Measurements from ENCODE around the gene CD200R1L.
"Not testable (repeated sequence)": the region's sequence is repeated elsewhere in the genome, so short reads cannot be mapped to it uniquely, and the experiment has no call there.

Gene CD200R1L

GRCh38 chr3:112855883-112856282 is 9.2 kb upstream of the CD200R1L start:
- no peak for ATAC-seq
- no peak for DNase-seq
- Mint-ChIP-seq H3K4me3 (no peak overlapping the region), H3K4me1 (peaks cover 34% of the 10 kb centered on the region), H3K36me3 (ENCODE audit: low read depth) (peaks cover 11% of the 10 kb centered on the region), H3K27ac (no peak overlapping the region), H3K27me3 (no peaks in the 10 kb centered on the region), H3K9me3 (peaks cover 30% of the 10 kb centered on the region)

- H3K27ac Mint-ChIP-seq, H3K27me3 Mint-ChIP-seq, ATAC-seq, H3K4me3 Mint-ChIP-seq, DNase-seq: not testable (repeated sequence)
- peaks cover 14% of the 10 kb centered on the region for H3K36me3 Mint-ChIP-seq (ENCODE audit: low read depth)
- H3K4me1 Mint-ChIP-seq: peaks cover 31% of the 10 kb centered on the region
- H3K9me3 Mint-ChIP-seq: peaks cover 38% of the 10 kb centered on the region
These were observed 8.4 kb upstream of the CD200R1L start for GRCh38 chr3:112855074-112855473.

DNA sequence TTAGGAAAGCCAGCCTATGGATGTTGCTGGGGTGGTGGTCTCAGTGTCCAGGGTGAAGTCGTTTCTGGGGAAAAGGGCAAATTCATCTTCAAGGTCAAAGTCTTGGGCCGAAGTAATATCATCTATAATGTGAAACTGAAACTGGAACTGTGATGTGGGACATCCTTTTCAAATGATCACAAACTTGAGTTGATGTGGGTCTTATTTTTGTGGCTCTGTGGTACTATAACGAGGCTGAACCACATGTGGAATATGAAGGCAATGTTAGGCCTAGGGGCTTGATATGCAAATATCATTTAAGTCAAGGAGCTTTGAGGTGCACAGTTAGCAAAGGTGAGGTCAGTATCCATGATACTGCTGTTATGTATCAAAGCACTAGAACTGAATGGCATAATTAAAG is 1.5 kb upstream of the CD200R1L start:
- H3K27ac Mint-ChIP-seq: peak overlapping the region; percentile 70
- ATAC-seq: peak; percentile 58
- peaks cover 55% of the 10 kb centered on the region for H3K9me3 Mint-ChIP-seq
- no peaks in the 10 kb centered on the region for H3K27me3 Mint-ChIP-seq
- peaks cover 33% of the 10 kb centered on the region for H3K4me1 Mint-ChIP-seq
- DNase-seq: no peak
- peak overlapping the region; percentile 39 for H3K4me3 Mint-ChIP-seq
- peaks cover 14% of the 10 kb centered on the region for H3K36me3 Mint-ChIP-seq (ENCODE audit: low read depth)

DNA sequence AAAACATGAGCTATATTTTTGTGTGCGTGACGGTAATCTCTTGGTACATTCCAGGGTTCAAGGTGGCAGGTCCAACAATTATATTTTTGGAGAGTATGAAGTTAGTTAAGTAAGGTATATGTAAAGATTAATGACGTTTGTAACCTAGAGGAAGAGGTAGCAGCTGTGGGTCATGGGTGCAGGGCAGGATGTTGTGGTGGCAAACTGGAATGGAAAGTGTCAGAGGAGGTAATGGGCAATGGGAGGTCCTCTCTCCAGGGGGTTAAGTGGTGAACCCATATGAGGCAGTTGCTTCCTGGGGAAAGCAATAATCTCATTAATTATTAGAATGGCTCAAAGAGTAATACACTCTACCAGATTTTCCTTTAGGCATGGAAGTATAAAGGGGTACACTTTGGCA is 1.0 kb upstream of the CD200R1L start:
- Mint-ChIP-seq H3K27me3 (no peaks in the 10 kb centered on the region), H3K9me3 (peaks cover 60% of the 10 kb centered on the region), H3K4me3 (peak overlapping the region; percentile 39), H3K36me3 (ENCODE audit: low read depth) (peaks cover 14% of the 10 kb centered on the region), H3K27ac (peak overlapping the region; percentile 70), H3K4me1 (peaks cover 33% of the 10 kb centered on the region)
- DNase-seq: peak; percentile 21
- peak; percentile 84 for ATAC-seq

DNA sequence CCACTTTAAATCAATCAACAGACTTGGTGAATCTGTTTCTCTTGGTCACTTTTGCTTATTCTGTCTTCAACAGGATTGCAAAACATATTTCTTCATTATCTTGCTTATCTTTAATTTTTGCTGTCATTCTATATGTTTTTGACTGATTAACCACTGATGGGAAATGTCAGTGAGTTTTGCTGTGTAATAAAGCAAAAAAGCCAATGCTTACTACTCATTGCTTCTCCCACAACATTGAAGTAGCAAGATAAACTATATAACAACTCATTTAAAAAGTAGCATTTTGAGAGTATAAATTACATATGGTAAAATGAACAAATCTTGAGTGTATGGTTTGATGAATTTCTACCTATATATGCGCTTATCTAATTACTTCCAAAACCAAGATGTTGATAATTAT is 892 bp downstream of the CD200R1L start:
- H3K27ac Mint-ChIP-seq: no peak overlapping the region
- H3K4me3 Mint-ChIP-seq: no peak overlapping the region
- ATAC-seq (no peak), DNase-seq (no peak)
- peaks cover 33% of the 10 kb centered on the region for H3K4me1 Mint-ChIP-seq
- no peaks in the 10 kb centered on the region for H3K27me3 Mint-ChIP-seq
- peaks cover 4% of the 10 kb centered on the region for H3K36me3 Mint-ChIP-seq (ENCODE audit: low read depth)
- H3K9me3 Mint-ChIP-seq: peaks cover 41% of the 10 kb centered on the region

DNA sequence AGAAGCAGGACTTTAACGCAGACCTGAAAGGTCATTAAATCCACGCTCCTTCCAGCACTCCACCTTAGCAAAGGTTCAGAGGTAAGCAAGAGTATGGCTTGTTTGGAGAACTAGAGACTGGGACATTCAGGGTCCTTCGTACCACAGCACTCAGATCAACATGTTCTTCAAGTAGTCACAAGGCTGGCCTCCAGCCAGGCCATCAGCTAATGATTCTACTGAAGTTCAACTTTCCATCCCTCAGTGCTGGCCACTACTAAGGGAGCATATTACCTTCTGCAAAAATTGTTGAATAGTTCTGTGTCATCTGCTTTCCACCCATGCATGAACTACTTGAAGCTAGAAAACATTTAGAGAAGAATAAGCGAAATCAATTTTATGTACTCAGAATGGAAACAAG is 17.6 kb downstream of the CD200R1L start:
- H3K27ac Mint-ChIP-seq: no peak overlapping the region
- H3K36me3 Mint-ChIP-seq (ENCODE audit: low read depth): no peaks in the 10 kb centered on the region
- no peak overlapping the region for H3K4me3 Mint-ChIP-seq
- ATAC-seq: no peak
- H3K27me3 Mint-ChIP-seq: no peaks in the 10 kb centered on the region
- DNase-seq: no peak
- H3K4me1 Mint-ChIP-seq: no peaks in the 10 kb centered on the region
- H3K9me3 Mint-ChIP-seq: no peaks in the 10 kb centered on the region

- ATAC-seq: no peak
- H3K4me1 Mint-ChIP-seq: peaks cover 4% of the 10 kb centered on the region
- H3K4me3 Mint-ChIP-seq: no peak overlapping the region
- DNase-seq: no peak
- no peaks in the 10 kb centered on the region for H3K36me3 Mint-ChIP-seq (ENCODE audit: low read depth)
- H3K9me3 Mint-ChIP-seq: no peaks in the 10 kb centered on the region
- H3K27ac Mint-ChIP-seq: no peak overlapping the region
- no peaks in the 10 kb centered on the region for H3K27me3 Mint-ChIP-seq
These were observed 24.3 kb downstream of the CD200R1L start for GRCh38 chr3:112822064-112823055.

- peaks cover 12% of the 10 kb centered on the region for H3K4me1 Mint-ChIP-seq
- DNase-seq: no peak
- no peaks in the 10 kb centered on the region for H3K9me3 Mint-ChIP-seq
- no peak overlapping the region for H3K4me3 Mint-ChIP-seq
- H3K27me3 Mint-ChIP-seq: no peaks in the 10 kb centered on the region
- no peaks in the 10 kb centered on the region for H3K36me3 Mint-ChIP-seq (ENCODE audit: low read depth)
- no peak overlapping the region for H3K27ac Mint-ChIP-seq
- ATAC-seq: no peak
These were observed 28.4 kb downstream of the CD200R1L start for GRCh38 chr3:112818289-112818688.

GRCh38 chr3:112817797-112818196 is 28.9 kb downstream of the CD200R1L start:
- Mint-ChIP-seq H3K4me3 (no peak overlapping the region), H3K27ac (no peak overlapping the region), H3K4me1 (peaks cover 14% of the 10 kb centered on the region), H3K9me3 (no peaks in the 10 kb centered on the region), H3K36me3 (ENCODE audit: low read depth) (no peaks in the 10 kb centered on the region), H3K27me3 (no peaks in the 10 kb centered on the region)
- DNase-seq (no peak), ATAC-seq (no peak)

- DNase-seq (no peak), ATAC-seq (no peak)
- Mint-ChIP-seq H3K27ac (no peak overlapping the region), H3K27me3 (no peaks in the 10 kb centered on the region), H3K4me3 (no peak overlapping the region), H3K4me1 (peaks cover 17% of the 10 kb centered on the region), H3K9me3 (no peaks in the 10 kb centered on the region), H3K36me3 (ENCODE audit: low read depth) (no peaks in the 10 kb centered on the region)
These were observed 29.4 kb downstream of the CD200R1L start for GRCh38 chr3:112817271-112817670.

- H3K27ac Mint-ChIP-seq: no peak overlapping the region
- H3K36me3 Mint-ChIP-seq (ENCODE audit: low read depth): no peaks in the 10 kb centered on the region
- DNase-seq (no peak), ATAC-seq (no peak)
- H3K9me3 Mint-ChIP-seq: no peaks in the 10 kb centered on the region
- H3K4me1 Mint-ChIP-seq: peaks cover 21% of the 10 kb centered on the region
- no peak overlapping the region for H3K4me3 Mint-ChIP-seq
- H3K27me3 Mint-ChIP-seq: no peaks in the 10 kb centered on the region
These were observed 30.7 kb downstream of the CD200R1L start for GRCh38 chr3:112815981-112816380.

DNA sequence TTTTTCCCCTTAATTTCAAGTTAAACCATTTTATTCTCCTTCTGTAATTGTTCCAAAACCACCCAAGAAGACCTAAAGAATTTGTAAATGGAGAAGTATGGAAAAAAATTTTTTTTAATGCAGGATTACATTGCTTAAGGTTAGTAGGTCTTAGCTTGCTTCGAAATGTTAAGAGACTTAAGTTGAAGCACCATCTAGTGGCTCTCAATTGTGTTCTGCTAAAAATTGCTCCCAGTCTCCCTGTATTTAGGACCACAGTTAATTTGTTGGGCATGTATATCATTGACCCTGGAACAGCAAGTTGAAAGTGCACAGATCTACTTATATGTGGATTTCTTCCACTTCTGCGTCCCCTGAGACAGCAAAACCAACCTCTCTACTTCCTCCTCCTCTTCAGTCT is 32.4 kb downstream of the CD200R1L start:
- Mint-ChIP-seq H3K4me1 (peaks cover 21% of the 10 kb centered on the region), H3K9me3 (no peaks in the 10 kb centered on the region), H3K4me3 (no peak overlapping the region), H3K27ac (no peak overlapping the region), H3K36me3 (ENCODE audit: low read depth) (no peaks in the 10 kb centered on the region), H3K27me3 (no peaks in the 10 kb centered on the region)
- ATAC-seq (no peak), DNase-seq (no peak)

- Mint-ChIP-seq H3K4me3 (no peak overlapping the region), H3K27me3 (no peaks in the 10 kb centered on the region), H3K27ac (no peak overlapping the region), H3K36me3 (ENCODE audit: low read depth) (no peaks in the 10 kb centered on the region), H3K4me1 (peaks cover 21% of the 10 kb centered on the region), H3K9me3 (no peaks in the 10 kb centered on the region)
- no peak for ATAC-seq
- no peak for DNase-seq
These were observed 32.9 kb downstream of the CD200R1L start for GRCh38 chr3:112813723-112814171.

DNA sequence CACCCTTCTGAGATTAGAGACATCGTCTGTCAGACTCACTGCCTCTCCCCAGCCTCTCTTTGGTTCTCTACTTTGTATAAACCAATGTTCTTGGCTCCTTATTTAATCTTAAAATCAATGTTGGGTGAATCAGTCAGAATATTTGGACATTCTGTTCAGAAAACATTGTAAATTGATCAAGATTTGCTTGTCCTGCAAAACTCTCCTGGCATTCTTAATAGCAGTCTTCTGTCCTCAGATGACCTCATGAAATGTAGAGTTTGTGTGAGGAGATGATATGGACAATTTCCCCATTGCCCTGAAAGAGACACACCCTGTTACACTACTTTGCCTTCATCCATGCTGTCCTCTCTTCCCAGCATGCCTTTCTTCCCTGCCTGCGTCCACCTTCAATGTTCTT is 33.6 kb downstream of the CD200R1L start:
- Mint-ChIP-seq H3K27ac (no peak overlapping the region), H3K9me3 (no peaks in the 10 kb centered on the region), H3K27me3 (no peaks in the 10 kb centered on the region), H3K4me3 (no peak overlapping the region), H3K4me1 (peaks cover 21% of the 10 kb centered on the region), H3K36me3 (ENCODE audit: low read depth) (no peaks in the 10 kb centered on the region)
- ATAC-seq (no peak), DNase-seq (no peak)

DNA sequence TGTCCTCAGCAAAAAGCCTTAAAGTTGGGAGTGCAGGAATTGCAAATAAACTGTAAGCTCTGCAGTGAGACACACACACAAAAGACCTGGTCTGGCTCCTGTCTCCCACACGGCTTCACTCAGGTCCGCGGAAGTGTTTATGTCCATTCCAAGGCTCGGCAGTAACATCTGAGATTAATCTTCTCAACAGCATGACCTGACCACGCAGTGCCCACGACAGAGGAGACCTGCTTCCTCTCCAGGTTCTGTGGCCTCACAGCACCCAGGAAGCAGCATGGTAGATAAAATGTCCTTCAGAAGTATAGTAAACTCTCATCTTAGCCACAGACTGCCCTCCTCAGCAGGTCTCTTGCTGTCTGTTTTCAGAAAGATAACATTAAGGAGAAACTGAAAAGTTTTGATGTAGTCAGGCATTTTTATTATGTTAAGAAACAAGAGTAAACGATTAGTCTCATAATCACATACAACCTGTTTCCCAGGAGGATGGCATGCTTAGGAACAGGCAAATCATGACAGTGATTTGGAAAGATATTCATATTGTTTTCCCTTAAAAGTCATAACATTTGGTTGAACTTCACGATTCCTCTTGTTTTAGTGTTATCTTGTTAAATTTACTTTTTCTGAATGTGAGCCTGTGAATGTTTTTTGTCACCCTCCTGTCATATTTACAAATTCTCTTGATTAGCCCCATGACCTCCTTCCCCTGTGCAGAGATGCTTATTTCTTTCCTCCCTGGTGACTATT is 34.6 kb downstream of the CD200R1L start:
- H3K4me1 Mint-ChIP-seq: peaks cover 19% of the 10 kb centered on the region
- H3K9me3 Mint-ChIP-seq: no peaks in the 10 kb centered on the region
- no peak for DNase-seq
- no peaks in the 10 kb centered on the region for H3K36me3 Mint-ChIP-seq (ENCODE audit: low read depth)
- no peak for ATAC-seq
- H3K27me3 Mint-ChIP-seq: no peaks in the 10 kb centered on the region
- H3K4me3 Mint-ChIP-seq: no peak overlapping the region
- H3K27ac Mint-ChIP-seq: no peak overlapping the region
